Thyroid gland (tissue), 4 donors: ENCODE data around the gene HES3. TPM values are rescaled to one million over a fixed set of nuclear protein-coding genes. Genes with fewer than 3 reads are reported as not detected.

Source experiments
- DNase-seq, 2 donors: peaks; one replicate each; pipeline ENCODE4 v3.0.0-alpha.2; 2019
- H3K27ac ChIP-seq, 3 donors: fragments of 200-600 bp; sonication (generic); 1 replicate in 2 of 3; 2 replicates in 1 of 3; pipeline ENCODE4 v1.5.1; 2016 to 2019; ENCODE audit warnings: mild to moderate bottlenecking in 1 of 3, moderate library complexity in 1 of 3
- H3K27me3 ChIP-seq: fragments of 200-600 bp; sonication (generic); one replicate; pipeline ENCODE4 v1.5.1; 2019
- H3K36me3 ChIP-seq, 2 donors: fragments of 200-600 bp; sonication (generic); one replicate each; pipeline ENCODE4 v1.5.1; 2016 to 2019
- H3K4me1 ChIP-seq, 2 donors: fragments of 200-600 bp; sonication (generic); one replicate each; pipeline ENCODE4 v1.5.1; 2017 to 2019
- H3K4me3 ChIP-seq, 3 donors: fragments of 200-600 bp; sonication (generic); replicated peaks in 1 of 3; 1 replicate in 2 of 3; 2 replicates in 1 of 3; pipeline ENCODE4 v1.5.1; 2016; ENCODE audit warnings: mild to moderate bottlenecking in 1 of 3
- H3K9me3 ChIP-seq: fragments of 200-600 bp; sonication (generic); one replicate; pipeline ENCODE4 v1.5.1; 2017
- POLR2A ChIP-seq, 2 donors: fragments of 450-650 bp; IDR thresholded peaks; one replicate each; pipeline ENCODE4 v1.6.1; 2017; ENCODE audit warnings: antibody characterized with exemption in 2 of 2, mild to moderate bottlenecking in 2 of 2, moderate library complexity in 1 of 2
- WGBS, 2 donors: methylation state at CpG; one replicate each; pipeline ENCODE4 v1.1.5; 2017; 5-methylcytosine and 5-hydroxymethylcytosine counted together
- intact Hi-C: fragments of 100-400 bp; cut with DNase I; formaldehyde crosslinking; loops from one replicate; pipeline ENCODE4 v1.15.1; 2023
- total RNA-seq, 4 donors: library from RNA; depleted of rRNA; stranded (reverse); fragments of >200 nt; gene quantifications; one replicate each; pipeline ENCODE4 v1.2.3, GENCODE V29; 2016
- TF ChIP-seq, protein P1 (sequence below), 6 experiments: fragments of 200-600 bp in 3 of 6; fragments of 450-650 bp in 3 of 6; sonication (generic) in 3 of 6; IDR thresholded peaks; one replicate each; pipeline ENCODE4 v1.5.1; 2016 to 2019; ENCODE audit warnings: antibody characterized with exemption in 6 of 6, mild to moderate bottlenecking in 2 of 6, inconsistent platforms in 1 of 6, moderate library complexity in 1 of 6

Gene HES3
- total RNA-seq, 4 donors from 2014 or later = not detected

DNA sequence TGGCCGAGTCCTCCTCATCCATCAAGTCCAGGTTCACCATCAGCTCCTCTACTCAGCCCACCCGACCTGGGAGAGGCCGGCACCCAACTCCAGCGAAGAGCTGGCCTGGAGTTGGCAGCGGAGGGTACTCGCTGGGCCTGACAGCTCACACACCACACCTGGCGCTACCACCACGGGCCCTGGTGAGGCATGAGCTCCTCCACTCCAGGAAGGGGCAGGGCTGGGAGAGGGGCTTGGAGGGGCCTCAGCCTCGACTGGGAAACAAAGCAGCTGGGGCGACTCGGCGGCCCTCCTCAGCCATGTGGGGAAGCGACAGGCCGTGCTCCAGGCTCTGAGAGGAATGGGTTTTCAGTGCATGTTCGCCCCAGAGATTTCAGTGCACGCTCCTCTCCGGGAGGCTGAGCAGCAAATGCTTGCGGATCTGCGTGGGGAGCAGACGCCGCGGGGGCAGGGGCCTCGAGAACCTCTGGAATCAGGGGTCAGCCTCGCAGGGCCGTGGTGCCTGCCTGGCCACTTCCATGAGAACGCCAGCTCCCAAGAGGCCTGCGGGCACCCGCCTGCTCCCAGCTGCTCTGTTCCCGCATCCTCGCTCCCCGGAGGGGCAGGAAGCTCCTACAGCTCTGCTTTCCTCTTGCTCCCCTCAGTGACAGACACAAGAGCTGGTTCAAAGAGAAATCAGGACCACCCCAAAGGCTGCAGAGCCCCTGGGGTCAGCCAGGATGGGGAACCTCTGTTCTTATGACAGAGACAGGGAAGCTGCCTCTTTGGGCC lies 35.8 kb downstream of the HES3 start:
- no peak overlapping the region for H3K27ac ChIP-seq
- H3K27me3 ChIP-seq = no peaks in the 10 kb centered on the region
- H3K4me1 ChIP-seq = peaks cover 0 to 2% of the 10 kb centered on the region in 2 donors
- DNase-seq = no peak
- H3K9me3 ChIP-seq = no peaks in the 10 kb centered on the region
- intact Hi-C loops = no loop called here
- no peak for TF ChIP-seq POLR2A (IDR thresholded peaks at IDR 0.05)
- TF ChIP-seq, protein P1, sequence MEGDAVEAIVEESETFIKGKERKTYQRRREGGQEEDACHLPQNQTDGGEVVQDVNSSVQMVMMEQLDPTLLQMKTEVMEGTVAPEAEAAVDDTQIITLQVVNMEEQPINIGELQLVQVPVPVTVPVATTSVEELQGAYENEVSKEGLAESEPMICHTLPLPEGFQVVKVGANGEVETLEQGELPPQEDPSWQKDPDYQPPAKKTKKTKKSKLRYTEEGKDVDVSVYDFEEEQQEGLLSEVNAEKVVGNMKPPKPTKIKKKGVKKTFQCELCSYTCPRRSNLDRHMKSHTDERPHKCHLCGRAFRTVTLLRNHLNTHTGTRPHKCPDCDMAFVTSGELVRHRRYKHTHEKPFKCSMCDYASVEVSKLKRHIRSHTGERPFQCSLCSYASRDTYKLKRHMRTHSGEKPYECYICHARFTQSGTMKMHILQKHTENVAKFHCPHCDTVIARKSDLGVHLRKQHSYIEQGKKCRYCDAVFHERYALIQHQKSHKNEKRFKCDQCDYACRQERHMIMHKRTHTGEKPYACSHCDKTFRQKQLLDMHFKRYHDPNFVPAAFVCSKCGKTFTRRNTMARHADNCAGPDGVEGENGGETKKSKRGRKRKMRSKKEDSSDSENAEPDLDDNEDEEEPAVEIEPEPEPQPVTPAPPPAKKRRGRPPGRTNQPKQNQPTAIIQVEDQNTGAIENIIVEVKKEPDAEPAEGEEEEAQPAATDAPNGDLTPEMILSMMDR (IDR thresholded peaks at IDR 0.05) = no peak
- no peaks in the 10 kb centered on the region for H3K36me3 ChIP-seq
- no peak overlapping the region for H3K4me3 ChIP-seq
- WGBS, 2 donors = 96 to 97% methylated on average over 22 to 24 of the region's 31 CpGs

DNA sequence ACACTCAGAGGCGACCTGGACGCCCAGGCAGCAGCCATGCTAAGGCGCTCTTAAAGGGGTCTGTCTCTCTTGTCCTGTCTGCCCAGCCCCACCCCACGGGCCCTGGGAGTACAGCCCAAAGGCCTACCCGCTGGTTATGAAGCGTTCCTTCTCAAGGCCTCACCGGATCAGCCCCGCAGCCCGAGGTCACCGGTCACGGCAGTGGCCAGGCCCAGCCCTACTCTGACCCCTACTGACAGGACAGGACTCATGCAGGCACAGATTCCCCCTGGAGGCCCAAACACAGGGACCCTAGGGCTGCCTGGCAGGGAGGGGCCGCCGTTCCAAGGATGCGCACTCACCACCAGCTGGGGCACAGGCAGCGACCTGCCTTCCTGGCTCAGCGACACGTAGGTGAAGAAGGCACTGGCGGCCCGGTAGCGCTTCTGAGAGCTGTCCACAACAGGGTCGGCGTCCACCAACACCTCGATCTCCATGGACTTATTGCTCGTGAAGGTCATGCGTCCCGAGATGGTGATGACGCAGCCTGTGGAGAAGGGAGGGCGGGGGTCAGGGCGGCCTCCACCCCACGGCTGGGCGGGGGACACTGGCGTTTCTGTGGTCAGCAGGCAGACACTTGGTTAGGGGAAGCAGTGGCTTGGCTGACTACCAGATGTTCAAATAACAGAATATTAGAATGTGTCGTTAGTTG lies 36.9 kb downstream of the HES3 start:
- no peaks in the 10 kb centered on the region for H3K9me3 ChIP-seq
- intact Hi-C loops = no loop called here

DNA sequence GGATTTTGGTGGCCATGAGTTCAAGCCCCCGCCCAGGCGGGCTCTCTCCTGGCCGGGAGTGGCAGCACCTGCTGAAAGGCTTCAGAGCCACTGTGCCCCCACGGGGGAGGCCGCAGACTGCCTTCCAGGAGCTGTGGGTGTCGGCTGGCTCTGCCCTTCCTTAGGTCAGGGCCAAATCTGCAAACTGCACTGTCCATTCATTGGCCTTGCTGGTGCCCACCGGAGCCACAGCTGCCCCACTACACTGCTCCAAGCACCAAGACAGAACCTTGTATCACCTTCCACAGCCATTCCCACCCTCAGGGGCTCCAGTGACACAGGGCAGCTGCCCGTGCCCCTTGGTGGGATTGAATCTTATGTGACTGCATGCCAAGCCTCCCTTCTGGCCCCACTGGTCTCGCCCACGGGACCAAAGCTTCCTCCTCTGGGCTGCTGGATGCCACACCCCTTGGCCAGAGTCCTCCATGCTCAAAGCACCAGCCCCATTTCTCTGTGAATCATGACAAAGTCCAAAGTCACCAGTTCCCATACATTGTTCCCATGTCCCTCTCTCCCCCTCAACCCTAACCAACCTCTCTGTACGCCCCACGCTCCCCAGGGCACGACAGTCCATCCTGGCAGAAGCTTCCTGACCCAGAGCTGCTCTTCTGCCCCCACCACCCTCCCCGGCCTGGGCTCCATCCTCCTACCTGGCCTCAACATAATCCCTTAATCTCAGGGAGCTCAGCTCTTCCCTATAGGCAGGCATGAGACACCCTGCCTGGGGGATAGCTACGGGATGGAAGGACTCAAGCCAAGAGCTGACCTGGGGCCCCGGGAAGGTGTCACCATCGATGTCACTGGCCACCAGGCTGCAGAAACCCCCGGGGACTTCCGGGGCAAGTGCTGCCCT lies 37.8 kb downstream of the HES3 start:
- Histone ChIP-seq H3K36me3 (no peaks in the 10 kb centered on the region), H3K4me1 (peaks cover 7 to 18% of the 10 kb centered on the region in 2 donors), H3K27ac (no peak overlapping the region), H3K9me3 (no peaks in the 10 kb centered on the region), H3K27me3 (no peaks in the 10 kb centered on the region), H3K4me3 (no peak overlapping the region)
- DNase-seq = no peak
- TF ChIP-seq, protein P1 (IDR thresholded peaks at IDR 0.05) = no peak
- no peak for TF ChIP-seq POLR2A (IDR thresholded peaks at IDR 0.05)
- intact Hi-C loops = no loop called here
- WGBS, 2 donors = 87 to 88% methylated on average over 14 of the region's 19 CpGs

More for the DNA sequence above, 36.9 kb downstream of the HES3 start:
- DNase-seq = no peak
- TF ChIP-seq, protein P1 (IDR thresholded peaks at IDR 0.05) = peak in 1 of 6 experiments; percentile 4
- no peak for TF ChIP-seq POLR2A (IDR thresholded peaks at IDR 0.05)
- Histone ChIP-seq H3K36me3 (no peaks in the 10 kb centered on the region), H3K27ac (no peak overlapping the region), H3K4me1 (peaks cover 5 to 13% of the 10 kb centered on the region in 2 donors), H3K27me3 (no peaks in the 10 kb centered on the region), H3K4me3 (no peak overlapping the region)
- WGBS, 2 donors = 84 to 88% methylated on average over 20 to 33 of the region's 33 CpGs

DNA sequence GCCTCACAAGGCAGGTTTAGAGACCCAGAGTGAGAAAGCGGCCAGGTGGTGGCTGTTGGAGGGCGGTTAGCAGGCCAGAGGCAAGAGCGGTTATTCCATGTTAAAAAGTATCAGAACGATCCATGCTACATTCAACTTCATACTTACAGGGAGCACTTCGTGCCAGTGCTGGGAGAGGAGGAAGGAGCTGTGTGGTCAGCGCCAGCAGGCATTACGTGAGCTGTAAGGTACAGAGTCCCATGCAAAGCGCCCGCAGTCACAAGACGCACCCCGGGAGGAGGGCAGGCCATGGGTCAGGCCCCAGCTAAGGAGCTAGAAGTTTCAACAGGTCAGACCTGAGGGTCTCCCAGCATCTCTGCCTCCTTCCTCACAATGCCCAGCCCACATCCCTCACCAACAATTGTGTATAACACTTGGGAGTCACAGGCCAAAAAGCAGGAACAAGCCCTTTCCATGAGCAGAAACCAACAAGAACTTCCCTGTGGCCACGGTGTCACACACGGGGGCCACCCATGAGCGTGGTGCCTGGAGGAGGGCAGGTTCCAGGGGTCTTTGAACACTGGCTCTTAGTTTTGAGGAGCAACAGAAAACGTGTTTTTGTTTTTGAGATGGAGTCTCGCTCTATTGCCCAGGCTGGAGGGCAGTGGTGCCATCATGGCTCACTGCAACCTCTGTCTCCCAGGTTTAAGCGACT lies 38.7 kb downstream of the HES3 start:
- H3K36me3 ChIP-seq = no peaks in the 10 kb centered on the region
- TF ChIP-seq, protein P1 (IDR thresholded peaks at IDR 0.05) = no peak
- TF ChIP-seq POLR2A (IDR thresholded peaks at IDR 0.05) = no peak
- 95 to 96% methylated on average over 12 to 17 of the region's 17 CpGs for WGBS, 2 donors
- no peaks in the 10 kb centered on the region for H3K27me3 ChIP-seq
- peaks cover 13 to 27% of the 10 kb centered on the region in 2 donors for H3K4me1 ChIP-seq
- DNase-seq = no peak
- H3K4me3 ChIP-seq = no peak overlapping the region
- no peak overlapping the region for H3K27ac ChIP-seq
- no peaks in the 10 kb centered on the region for H3K9me3 ChIP-seq
- intact Hi-C loops = no loop called here
